Measurements from ENCODE around the gene WASL. TPM values are rescaled to one million over a fixed set of nuclear protein-coding genes. Genes with fewer than 3 reads are reported as not detected.

WASL gene
- total and polyA plus RNA-seq, 3 donors from 2014 or later: 43.3 to 69.3 (median 62.6) TPM

- DNase-seq: no peak
- Histone ChIP-seq H3K27ac (peak overlapping the region; percentile 1 to 10), H3K36me3 (ENCODE audit: low read depth, missing control alignments) (no peaks in the 10 kb centered on the region), H3K4me3 (no peak overlapping the region), H3K27me3 (no peaks in the 10 kb centered on the region), H3K9me3 (no peaks in the 10 kb centered on the region), H3K4me1 (peaks cover 10% of the 10 kb centered on the region)
- intact Hi-C loops (cut with DNase I; ENCODE audit: low total_unique reads): no loop called here
- TF ChIP-seq CTCF (IDR thresholded peaks at IDR 0.05): no peak
- no peak for TF ChIP-seq POLR2A (IDR thresholded peaks at IDR 0.05)
- WGBS, 2 donors: 23 to 47% methylated on average over 1 of the region's 1 CpG
These were observed 3.0 kb upstream of the WASL start for GRCh38 chr7:123751821-123752220.

- intact Hi-C loops (cut with DNase I; ENCODE audit: low total_unique reads): no loop called here
- no peak for DNase-seq
- H3K27ac ChIP-seq: peak overlapping the region; percentile 22 to 98
- TF ChIP-seq POLR2A (IDR thresholded peaks at IDR 0.05) (no peak), CTCF (IDR thresholded peaks at IDR 0.05) (no peak)
- WGBS, 2 donors: 72 to 83% methylated on average over 2 of the region's 2 CpGs
- peaks cover 22% of the 10 kb centered on the region for H3K4me1 ChIP-seq
- H3K4me3 ChIP-seq: no peak overlapping the region
- no peaks in the 10 kb centered on the region for H3K27me3 ChIP-seq
- no peaks in the 10 kb centered on the region for H3K9me3 ChIP-seq
- H3K36me3 ChIP-seq (ENCODE audit: low read depth, missing control alignments): no peaks in the 10 kb centered on the region
These were observed 1.8 kb upstream of the WASL start for GRCh38 chr7:123750389-123751230.

GRCh38 chr7:123749537-123749857 is 694 bp upstream of the WASL start:
- TF ChIP-seq POLR2A (IDR thresholded peaks at IDR 0.05) (no peak), CTCF (IDR thresholded peaks at IDR 0.05) (no peak)
- 0 to 1% methylated on average over 10 of the region's 10 CpGs for WGBS, 2 donors
- Histone ChIP-seq H3K27ac (peak overlapping the region; percentile 98 to 99), H3K9me3 (no peaks in the 10 kb centered on the region), H3K36me3 (ENCODE audit: low read depth, missing control alignments) (no peaks in the 10 kb centered on the region), H3K4me3 (peak overlapping the region; percentile 89 to 98), H3K4me1 (peaks cover 32% of the 10 kb centered on the region), H3K27me3 (no peaks in the 10 kb centered on the region)
- no peak for DNase-seq
- intact Hi-C loops (cut with DNase I; ENCODE audit: low total_unique reads): no loop called here

GRCh38 chr7:123748171-123748733 is 551 bp downstream of the WASL start:
- H3K27me3 ChIP-seq: no peaks in the 10 kb centered on the region
- H3K4me1 ChIP-seq: peaks cover 38% of the 10 kb centered on the region
- peak overlapping the region; percentile 89 to 98 for H3K4me3 ChIP-seq
- WGBS, 2 donors: 1 to 2% methylated on average over 4 to 46 of the region's 46 CpGs
- H3K36me3 ChIP-seq (ENCODE audit: low read depth, missing control alignments): no peaks in the 10 kb centered on the region
- intact Hi-C loops (cut with DNase I; ENCODE audit: low total_unique reads): no loop called here
- TF ChIP-seq POLR2A (IDR thresholded peaks at IDR 0.05): no peak
- no peak for TF ChIP-seq CTCF (IDR thresholded peaks at IDR 0.05)
- DNase-seq: no peak
- H3K9me3 ChIP-seq: no peaks in the 10 kb centered on the region
- H3K27ac ChIP-seq: peak overlapping the region; percentile 98 to 99

Data from testis (tissue), 3 donors.